Measurements from ENCODE around the gene TBC1D22A.

DNA sequence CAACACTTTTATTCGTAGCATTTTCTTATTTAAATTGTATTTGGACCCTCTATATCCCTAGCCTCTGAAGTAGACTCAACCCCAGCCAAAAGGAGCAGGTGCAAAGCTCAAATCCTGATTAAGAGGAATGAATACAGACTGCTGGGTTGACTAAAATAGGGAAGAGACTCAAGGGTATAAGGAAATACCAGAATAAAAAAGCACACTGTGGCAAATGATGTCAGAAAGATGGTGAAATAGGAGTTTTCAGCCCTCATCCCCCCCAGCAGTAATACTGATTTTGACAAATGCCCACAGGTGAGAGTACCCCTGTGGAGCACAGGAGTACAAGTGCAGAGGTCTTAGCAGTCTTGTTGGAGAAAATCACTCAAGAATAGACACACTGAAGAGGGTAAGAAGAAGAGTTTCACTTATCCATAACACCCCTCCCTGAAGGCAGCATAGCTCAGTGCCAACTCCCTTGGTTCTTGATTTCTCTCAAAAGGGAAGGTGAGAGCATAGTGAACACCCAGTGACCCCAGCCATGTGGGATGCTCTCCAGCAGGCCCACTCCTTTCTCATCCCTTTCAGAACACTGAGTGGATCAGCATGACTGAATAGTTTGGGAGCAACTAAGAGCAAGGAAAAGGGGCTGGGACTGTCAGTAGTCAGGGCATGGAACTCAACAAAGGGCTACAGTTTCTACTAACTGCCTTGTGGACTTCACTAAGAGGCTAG, 71.7 kb downstream of the TBC1D22A start:
- no peak for TF ChIP-seq EZH2 (IDR thresholded peaks at IDR 0.05)
- TF ChIP-seq, protein P1, sequence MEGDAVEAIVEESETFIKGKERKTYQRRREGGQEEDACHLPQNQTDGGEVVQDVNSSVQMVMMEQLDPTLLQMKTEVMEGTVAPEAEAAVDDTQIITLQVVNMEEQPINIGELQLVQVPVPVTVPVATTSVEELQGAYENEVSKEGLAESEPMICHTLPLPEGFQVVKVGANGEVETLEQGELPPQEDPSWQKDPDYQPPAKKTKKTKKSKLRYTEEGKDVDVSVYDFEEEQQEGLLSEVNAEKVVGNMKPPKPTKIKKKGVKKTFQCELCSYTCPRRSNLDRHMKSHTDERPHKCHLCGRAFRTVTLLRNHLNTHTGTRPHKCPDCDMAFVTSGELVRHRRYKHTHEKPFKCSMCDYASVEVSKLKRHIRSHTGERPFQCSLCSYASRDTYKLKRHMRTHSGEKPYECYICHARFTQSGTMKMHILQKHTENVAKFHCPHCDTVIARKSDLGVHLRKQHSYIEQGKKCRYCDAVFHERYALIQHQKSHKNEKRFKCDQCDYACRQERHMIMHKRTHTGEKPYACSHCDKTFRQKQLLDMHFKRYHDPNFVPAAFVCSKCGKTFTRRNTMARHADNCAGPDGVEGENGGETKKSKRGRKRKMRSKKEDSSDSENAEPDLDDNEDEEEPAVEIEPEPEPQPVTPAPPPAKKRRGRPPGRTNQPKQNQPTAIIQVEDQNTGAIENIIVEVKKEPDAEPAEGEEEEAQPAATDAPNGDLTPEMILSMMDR (IDR thresholded peaks at IDR 0.05) = no peak

Measured in neural progenitor cell (in vitro differentiated cells).